ENCODE data around the gene FCER1G. TPM values are rescaled to one million over a fixed set of nuclear protein-coding genes. Genes with fewer than 3 reads are reported as not detected.

The FCER1G gene
- total and polyA plus RNA-seq, 2 of the 4 experiments (the other 2 are of a cell fraction), result 0.44 TPM; not detected in 1

- CTCF ChIA-PET, result interaction anchor here (1.6 kb wide), 1 partner anchor 164 kb away, joined by 4 read pairs; no protein-coding TSS in a partner anchor
- H3K4ac ChIP-seq (ENCODE audit: low read depth, low read length), result no peak overlapping the region
- H3K14ac ChIP-seq (replicated peaks; ENCODE audit: low read depth, low read length), result no peak overlapping the region; the same call in 1 of the 2 replicates
- H4K20me1 ChIP-seq (ENCODE audit: insufficient read depth, low read length), result no peaks in the 10 kb centered on the region
- H3K27ac ChIP-seq (ENCODE audit: insufficient read depth, low read length), result no peak overlapping the region
- H3K9me3 ChIP-seq (ENCODE audit: control insufficient read depth, insufficient read depth, low read length), result no peaks in the 10 kb centered on the region
- H4K91ac ChIP-seq (ENCODE audit: insufficient read depth, low read depth, low read length), result no peak overlapping the region
- H3K4me1 ChIP-seq (ENCODE audit: control insufficient read depth, insufficient read depth, low read length), result peaks cover 11% of the 10 kb centered on the region
- peaks cover 14% of the 10 kb centered on the region for H3K36me3 ChIP-seq (ENCODE audit: control insufficient read depth, insufficient read depth, low read length)
- H3K56ac ChIP-seq (ENCODE audit: extremely low read depth, insufficient read depth, low read length), result no peak overlapping the region
- in situ Hi-C loops (cut with MboI; ENCODE audit: low sequenced_read_pairs) (loop anchor here (10.0 kb wide), 1 partner anchor 526 kb away; the partner anchor contains the start of gene DUSP12), dilution Hi-C loops (cut with HindIII; ENCODE audit: low sequenced_read_pairs, unreplicated experiment) (no loop called here), intact Hi-C loops (cut with micrococcal nuclease) (no loop called here)
- peak overlapping the region; percentile 71 for H2AFZ ChIP-seq (replicated peaks; ENCODE audit: low read length, poor library complexity)
- ATAC-seq (ENCODE audit: low read depth) (no peak), DNase-seq (no peak)
- H2BK15ac ChIP-seq (ENCODE audit: low read depth, low read length), result no peak overlapping the region
- H3K9ac ChIP-seq (ENCODE audit: low read depth, low read length), result no peak overlapping the region
- no peaks in the 10 kb centered on the region; the same call in 1 of the 2 replicates for H3K27me3 ChIP-seq (ENCODE audit: control insufficient read depth, insufficient read depth, low read length)
- no peak overlapping the region for H4K5ac ChIP-seq (ENCODE audit: low read depth, low read length)
- POLR2A ChIA-PET (ENCODE audit: unreplicated experiment), result no interaction called here
- 0 out of 2 replicates have a peak overlapping the region, but pooled peaks have one; percentile 76 for H2AK5ac ChIP-seq (ENCODE audit: low read depth, low read length)
- H3K79me1 ChIP-seq (ENCODE audit: low read depth in 1 of 2, low read length in 2 of 2), result no peaks in the 10 kb centered on the region
- no peak overlapping the region for H3K23ac ChIP-seq (ENCODE audit: low read depth, low read length)
- no peak overlapping the region for H2BK120ac ChIP-seq (ENCODE audit: low read depth, low read length)
- H3K4me3 ChIP-seq (ENCODE audit: insufficient read depth, low read depth, low read length), result no peak overlapping the region
- no TSS peak for BruUV-seq (replicated peaks)
- TF ChIP-seq RCOR1 (IDR thresholded peaks at IDR 0.05; ENCODE audit: insufficient replicate concordance, low read length), result no peak
- no peak for TF ChIP-seq CEBPB (IDR thresholded peaks at IDR 0.05; ENCODE audit: low read depth, low read length)
- TF ChIP-seq NFE2L2 (IDR thresholded peaks at IDR 0.05; ENCODE audit: low read depth, low read length), result no peak
- H4K8ac ChIP-seq (ENCODE audit: low read depth in 2 of 2, low read length in 2 of 2), result no peak overlapping the region
- H3K4me2 ChIP-seq (ENCODE audit: low read depth, low read length), result no peak overlapping the region
- WGBS, 2 experiments (ENCODE audit: extremely low coverage in 2 of 2, insufficient read length in 1 of 2), result no CpG with 5 or more reads among the region's 8 CpGs
- H2BK5ac ChIP-seq (ENCODE audit: low read depth, low read length, poor library complexity, severe bottlenecking), result no peak overlapping the region
- H3K9me1 ChIP-seq (ENCODE audit: insufficient read depth, low read length), result peaks cover 14% of the 10 kb centered on the region
- H3K18ac ChIP-seq (ENCODE audit: low read depth, low read length), result no peak overlapping the region
- H2BK20ac ChIP-seq (ENCODE audit: low read depth, low read length), result no peak overlapping the region
- peak overlapping the region; percentile 48 for H2AK9ac ChIP-seq (replicated peaks; ENCODE audit: low read depth, low read length, poor library complexity)
Observed at GRCh38 chr1:161218301-161219077, 3.4 kb downstream of the FCER1G start.

Measured in IMR-90 (cell line).